Measurements from ENCODE around the gene UFD1. TPM values are rescaled to one million over a fixed set of nuclear protein-coding genes. Genes with fewer than 3 reads are reported as not detected.
"Not testable (repeated sequence)": the region's sequence is repeated elsewhere in the genome, so short reads cannot be mapped to it uniquely, and the experiment has no call there.

UFD1 gene
- total and polyA plus RNA-seq, 2 of the 4 experiments (the other 2 are of a cell fraction): 149 to 152 TPM

- H2AFZ ChIP-seq (replicated peaks; ENCODE audit: low read length, poor library complexity): peak overlapping the region; percentile 96
- no peaks in the 10 kb centered on the region for H3K27me3 ChIP-seq (ENCODE audit: control insufficient read depth, insufficient read depth, low read length)
- no peak overlapping the region for H2BK120ac ChIP-seq (ENCODE audit: low read depth, low read length)
- H2AK5ac ChIP-seq (ENCODE audit: low read depth, low read length): no peak overlapping the region
- 0 out of 2 replicates have a peak overlapping the region, but pooled peaks have one; percentile 27 for H3K56ac ChIP-seq (ENCODE audit: extremely low read depth, insufficient read depth, low read length)
- ATAC-seq (ENCODE audit: low read depth) (peak; percentile 3; the same call in 1 of the 2 replicates), DNase-seq (no peak)
- H3K23ac ChIP-seq (ENCODE audit: low read depth, low read length): peak overlapping the region; percentile 68
- H3K9me1 ChIP-seq (ENCODE audit: insufficient read depth, low read length): peaks cover 13% of the 10 kb centered on the region
- in situ Hi-C loops (cut with MboI; ENCODE audit: low sequenced_read_pairs) (loop anchor here (10.0 kb wide), 1 partner anchor 62 kb away; no protein-coding TSS in a partner anchor), dilution Hi-C loops (cut with HindIII; ENCODE audit: low sequenced_read_pairs, unreplicated experiment) (no loop called here), intact Hi-C loops (cut with micrococcal nuclease) (no loop called here)
- peak overlapping the region; percentile 84 for H3K4me2 ChIP-seq (ENCODE audit: low read depth, low read length)
- peak overlapping the region; percentile 69 for H3K14ac ChIP-seq (replicated peaks; ENCODE audit: low read depth, low read length)
- H4K91ac ChIP-seq (ENCODE audit: insufficient read depth, low read depth, low read length): peak overlapping the region; percentile 34
- TF ChIP-seq RFX5 (IDR thresholded peaks at IDR 0.05; ENCODE audit: low read depth, low read length): no peak
- TF ChIP-seq BHLHE40 (IDR thresholded peaks at IDR 0.05; ENCODE audit: low read depth, low read length): no peak
- no peak for TF ChIP-seq POLR2A (IDR thresholded peaks at IDR 0.05; ENCODE audit: low read depth, low read length)
- no peak for TF ChIP-seq USF2 (IDR thresholded peaks at IDR 0.05; ENCODE audit: low read depth, low read length)
- no TSS peak for BruUV-seq (replicated peaks)
- no peak overlapping the region for H2BK20ac ChIP-seq (ENCODE audit: low read depth, low read length)
- WGBS, 2 experiments (ENCODE audit: extremely low coverage in 2 of 2, insufficient read length in 1 of 2): 41% methylated on average over 10 of the region's 22 CpGs; no CpG with 5 or more reads in 1 of the 2 experiments
- peaks cover 8% of the 10 kb centered on the region; the same call in 1 of the 2 replicates for H4K20me1 ChIP-seq (ENCODE audit: insufficient read depth, low read length)
- H3K9me3 ChIP-seq (ENCODE audit: control insufficient read depth, insufficient read depth, low read length): no peaks in the 10 kb centered on the region
- H3K18ac ChIP-seq (ENCODE audit: low read depth, low read length): no peak overlapping the region
- peaks cover 9% of the 10 kb centered on the region for H3K4me1 ChIP-seq (ENCODE audit: control insufficient read depth, insufficient read depth, low read length)
- peak overlapping the region; percentile 81 for H3K4me3 ChIP-seq (ENCODE audit: insufficient read depth, low read depth, low read length)
- H2BK5ac ChIP-seq (ENCODE audit: low read depth, low read length, poor library complexity, severe bottlenecking): peak overlapping the region; percentile 47
- peak overlapping the region; percentile 86 for H3K9ac ChIP-seq (ENCODE audit: low read depth, low read length)
- ChIA-PET CTCF (no interaction called here), POLR2A (ENCODE audit: unreplicated experiment) (no interaction called here)
- H3K79me1 ChIP-seq (ENCODE audit: low read depth in 1 of 2, low read length in 2 of 2): peaks cover 28 to 48% of the 10 kb centered on the region in 2 experiments
- H3K27ac ChIP-seq (ENCODE audit: insufficient read depth, low read length): peak overlapping the region; percentile 39
- H4K8ac ChIP-seq (ENCODE audit: low read depth in 2 of 2, low read length in 2 of 2): peak overlapping the region; percentile 43 to 76; a peak in 3 of 4 replicates
- H4K5ac ChIP-seq (ENCODE audit: low read depth, low read length): peak overlapping the region; percentile 41; the same call in 1 of the 2 replicates
- H3K4ac ChIP-seq (ENCODE audit: low read depth, low read length): peak overlapping the region; percentile 58
- peaks cover 21% of the 10 kb centered on the region for H3K36me3 ChIP-seq (ENCODE audit: control insufficient read depth, insufficient read depth, low read length)
- H2BK15ac ChIP-seq (ENCODE audit: low read depth, low read length): no peak overlapping the region
- peak overlapping the region; percentile 82 for H2AK9ac ChIP-seq (replicated peaks; ENCODE audit: low read depth, low read length, poor library complexity)
Observed at GRCh38 chr22:19446603-19447329, 32.2 kb downstream of the UFD1 start.

- CTCF ChIA-PET; ATAC-seq (ENCODE audit: low read depth); H2AK5ac ChIP-seq (ENCODE audit: low read depth, low read length); H4K91ac ChIP-seq (ENCODE audit: insufficient read depth, low read depth, low read length); H3K4me1 ChIP-seq (ENCODE audit: control insufficient read depth, insufficient read depth, low read length); H2BK20ac ChIP-seq (ENCODE audit: low read depth, low read length); H3K4ac ChIP-seq (ENCODE audit: low read depth, low read length); H3K14ac ChIP-seq (replicated peaks; ENCODE audit: low read depth, low read length); H2BK5ac ChIP-seq (ENCODE audit: low read depth, low read length, poor library complexity, severe bottlenecking); H2AFZ ChIP-seq (replicated peaks; ENCODE audit: low read length, poor library complexity); H3K9ac ChIP-seq (ENCODE audit: low read depth, low read length); H3K27me3 ChIP-seq (ENCODE audit: control insufficient read depth, insufficient read depth, low read length); H4K8ac ChIP-seq (ENCODE audit: low read depth in 2 of 2, low read length in 2 of 2); intact Hi-C loops (cut with micrococcal nuclease); H3K27ac ChIP-seq (ENCODE audit: insufficient read depth, low read length); H2BK15ac ChIP-seq (ENCODE audit: low read depth, low read length); H2AK9ac ChIP-seq (replicated peaks; ENCODE audit: low read depth, low read length, poor library complexity); H3K23ac ChIP-seq (ENCODE audit: low read depth, low read length); H3K56ac ChIP-seq (ENCODE audit: extremely low read depth, insufficient read depth, low read length); H3K4me2 ChIP-seq (ENCODE audit: low read depth, low read length); DNase-seq; BruUV-seq (replicated peaks); H3K18ac ChIP-seq (ENCODE audit: low read depth, low read length); H3K9me3 ChIP-seq (ENCODE audit: control insufficient read depth, insufficient read depth, low read length); H4K5ac ChIP-seq (ENCODE audit: low read depth, low read length); H2BK120ac ChIP-seq (ENCODE audit: low read depth, low read length); H3K4me3 ChIP-seq (ENCODE audit: insufficient read depth, low read depth, low read length); dilution Hi-C loops (cut with HindIII; ENCODE audit: low sequenced_read_pairs, unreplicated experiment): not testable (repeated sequence)
- peaks cover 13% of the 10 kb centered on the region for H3K9me1 ChIP-seq (ENCODE audit: insufficient read depth, low read length)
- POLR2A ChIA-PET (ENCODE audit: unreplicated experiment): interaction anchor here (0.5 kb wide), 1 partner anchor 511 kb away, joined by 3 read pairs; no protein-coding TSS in a partner anchor
- peaks cover 18% of the 10 kb centered on the region for H3K36me3 ChIP-seq (ENCODE audit: control insufficient read depth, insufficient read depth, low read length)
- in situ Hi-C loops (cut with MboI; ENCODE audit: low sequenced_read_pairs): loop anchor here (10.0 kb wide), 1 partner anchor 61 kb away; no protein-coding TSS in a partner anchor
- peaks cover 34 to 60% of the 10 kb centered on the region in 2 experiments for H3K79me1 ChIP-seq (ENCODE audit: low read depth in 1 of 2, low read length in 2 of 2)
- peaks cover 13% of the 10 kb centered on the region; the same call in 1 of the 2 replicates for H4K20me1 ChIP-seq (ENCODE audit: insufficient read depth, low read length)
- no CpG with 5 or more reads among the region's 9 CpGs for WGBS, 2 experiments (ENCODE audit: extremely low coverage in 2 of 2, insufficient read length in 1 of 2)
Observed at GRCh38 chr22:19445279-19445982, 33.6 kb downstream of the UFD1 start.
